Embryonic facial prominence (tissue), 1 donor: Measurements from ENCODE around the gene METTL17.
"Not testable (repeated sequence)": the region's sequence is repeated elsewhere in the genome, so short reads cannot be mapped to it uniquely, and the experiment has no call there.

Experiments used
- DNase-seq: peaks from one replicate; pipeline ENCODE4 v3.0.0-alpha.2; 2016; ENCODE audit errors: extremely low spot score

The METTL17 gene

GRCh38 chr14:20989787-20990600 lies at the start of gene METTL17:
Gene METTL17 (plus strand): TSS chr14:20989980. CDS start chr14:20990003, 23 bp downstream.
- peak; percentile 94 for DNase-seq

GRCh38 chr14:20945146-20945545 lies 44.6 kb upstream of the METTL17 start:
- not testable (repeated sequence) for DNase-seq

- DNase-seq = not testable (repeated sequence)
Measured at GRCh38 chr14:20946707-20947106, 43.1 kb upstream of the METTL17 start.

- DNase-seq = not testable (repeated sequence)
Measured at GRCh38 chr14:20954736-20955537, 34.8 kb upstream of the METTL17 start, which contains the start of gene RNASE2. Gene RNASE2 (plus strand): TSS chr14:20955487. CDS start chr14:20955772, 285 bp downstream.

- DNase-seq = not testable (repeated sequence)
Measured at GRCh38 chr14:20955538-20955873, 34.3 kb upstream of the METTL17 start.

GRCh38 chr14:20956376-20956976 lies 33.3 kb upstream of the METTL17 start:
- no peak for DNase-seq

GRCh38 chr14:20958946-20959345 lies 30.8 kb upstream of the METTL17 start:
- not testable (repeated sequence) for DNase-seq

- no peak for DNase-seq
Measured at GRCh38 chr14:20969336-20969735, 20.4 kb upstream of the METTL17 start.

GRCh38 chr14:20970647-20970982 lies 19.2 kb upstream of the METTL17 start:
- DNase-seq = no peak

- DNase-seq = peak; percentile 82
Measured at GRCh38 chr14:20970983-20971704, 18.6 kb upstream of the METTL17 start.

- DNase-seq = no peak
Measured at GRCh38 chr14:20971705-20972021, 18.1 kb upstream of the METTL17 start.

- no peak for DNase-seq
Measured at GRCh38 chr14:20973501-20973900, 16.3 kb upstream of the METTL17 start.

- no peak for DNase-seq
Measured at GRCh38 chr14:20976291-20976690, 13.5 kb upstream of the METTL17 start.

- DNase-seq = no peak
Measured at GRCh38 chr14:20978687-20979086, 11.1 kb upstream of the METTL17 start.

- no peak for DNase-seq
Measured at GRCh38 chr14:20980906-20981305, 8.9 kb upstream of the METTL17 start.

GRCh38 chr14:20982646-20983369 lies 7.0 kb upstream of the METTL17 start:
- no peak for DNase-seq

- DNase-seq = not testable (repeated sequence)
Measured at GRCh38 chr14:20985650-20986049, 4.1 kb upstream of the METTL17 start.

GRCh38 chr14:20986811-20987210 lies 3.0 kb upstream of the METTL17 start:
- DNase-seq = no peak

- no peak for DNase-seq
Measured at GRCh38 chr14:20988717-20989470, 886 bp upstream of the METTL17 start.

GRCh38 chr14:20989471-20989786 lies 351 bp upstream of the METTL17 start:
- no peak for DNase-seq

- no peak for DNase-seq
Measured at GRCh38 chr14:20996521-20996920, 6.7 kb downstream of the METTL17 start.
